Measurements from ENCODE around the gene ADM2. TPM values are rescaled to one million over a fixed set of nuclear protein-coding genes. Genes with fewer than 3 reads are reported as not detected.
A peak's percentile ranks its signal among the peaks of the same experiment; 100 is the strongest.

ADM2 gene
- polyA plus RNA-seq, 6 donors from 2014 or later: 0.08 to 0.86 (median 0.20) TPM; not detected in 3

DNA sequence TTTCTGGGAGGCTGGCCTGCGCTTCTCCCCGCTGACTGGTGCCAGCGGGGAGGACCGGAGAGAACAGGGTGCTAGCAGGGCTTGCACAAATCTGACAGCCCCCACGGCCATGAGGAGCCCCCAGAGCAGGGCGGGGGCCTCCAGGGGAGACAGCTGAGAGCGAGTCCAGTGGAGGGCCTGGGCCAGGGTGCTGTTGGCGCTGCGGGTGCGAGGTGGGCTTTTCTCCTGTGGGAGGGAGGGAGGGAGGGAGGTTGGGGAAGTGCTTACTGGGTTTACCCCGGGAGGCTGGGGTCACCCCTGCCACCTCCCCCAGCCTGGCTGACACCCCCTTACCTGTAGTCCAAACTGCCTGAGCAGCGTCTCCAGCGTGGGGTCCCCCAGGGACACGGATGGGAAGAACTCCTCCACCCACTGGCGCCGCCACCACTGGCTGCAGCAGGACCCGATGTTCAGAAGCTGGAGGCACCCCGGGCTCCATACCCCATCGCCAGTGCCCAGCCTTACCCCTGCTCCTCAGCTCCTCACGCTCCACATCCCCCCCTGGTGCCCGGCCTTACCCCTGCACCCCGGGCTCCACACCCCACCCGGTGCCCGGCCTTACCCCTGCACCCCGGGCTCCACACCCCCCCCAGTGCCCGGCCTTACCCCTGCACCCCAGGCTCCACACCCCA lies 22.3 kb downstream of the ADM2 start:
- DNase-seq: no peak
- no peak for ATAC-seq (ENCODE audit: low read depth in 2 of 2)
- H3K4me1 Mint-ChIP-seq: peaks cover 9 to 11% (median 11%) of the 10 kb centered on the region in 3 donors
- H3K27ac Mint-ChIP-seq: no peak overlapping the region
- no peaks in the 10 kb centered on the region for H3K36me3 Mint-ChIP-seq
- no peak overlapping the region for H3K4me3 Mint-ChIP-seq
- no peaks in the 10 kb centered on the region for H3K27me3 Mint-ChIP-seq
- H3K9me3 Mint-ChIP-seq: no peaks in the 10 kb centered on the region

DNA sequence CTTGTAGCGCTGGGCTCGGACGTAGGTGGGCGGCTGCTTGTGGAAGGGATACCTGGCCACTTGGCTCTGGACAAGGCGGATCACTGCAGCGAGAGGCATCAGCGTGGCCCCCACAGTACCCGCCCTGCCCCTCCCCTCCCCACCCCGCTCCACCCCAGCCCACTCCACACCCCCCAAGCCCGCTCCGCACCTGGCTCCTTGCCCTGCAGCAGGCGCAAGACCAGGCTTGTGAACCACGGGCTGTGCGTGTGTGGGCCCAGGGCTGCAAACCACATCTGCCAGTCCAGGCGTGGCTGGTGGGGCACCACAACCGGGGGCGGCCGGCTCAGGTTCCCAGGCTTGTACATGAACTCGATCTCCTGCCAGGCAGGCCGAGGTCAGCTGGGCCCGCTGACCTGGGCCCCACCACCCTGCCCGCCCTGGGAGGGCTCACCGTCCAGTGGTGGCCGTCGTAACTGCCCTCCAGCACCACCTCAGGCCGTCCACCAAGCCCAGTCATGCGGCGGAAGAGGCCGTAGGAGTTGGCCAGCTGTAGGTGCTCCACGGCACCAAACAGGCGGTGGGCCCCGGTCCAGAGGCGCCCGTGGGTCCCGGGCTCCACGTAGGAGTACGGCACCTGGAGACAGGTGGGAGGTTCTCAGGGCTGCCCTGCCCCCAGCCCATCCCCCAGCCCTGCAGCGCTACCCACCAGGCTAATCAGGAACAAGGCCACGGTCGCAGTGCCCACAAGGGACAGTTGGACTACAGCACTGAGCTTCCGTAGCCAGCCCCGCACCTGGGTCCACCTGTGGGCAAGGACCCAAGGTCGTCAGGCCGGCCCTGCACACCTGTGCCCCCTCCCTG lies 23.2 kb downstream of the ADM2 start:
- Mint-ChIP-seq H3K27ac (no peak overlapping the region), H3K4me3 (no peak overlapping the region), H3K4me1 (peaks cover 18% of the 10 kb centered on the region in 3 donors), H3K27me3 (no peaks in the 10 kb centered on the region), H3K9me3 (no peaks in the 10 kb centered on the region), H3K36me3 (no peaks in the 10 kb centered on the region)
- no peak for ATAC-seq (ENCODE audit: low read depth in 2 of 2)
- DNase-seq: no peak

DNA sequence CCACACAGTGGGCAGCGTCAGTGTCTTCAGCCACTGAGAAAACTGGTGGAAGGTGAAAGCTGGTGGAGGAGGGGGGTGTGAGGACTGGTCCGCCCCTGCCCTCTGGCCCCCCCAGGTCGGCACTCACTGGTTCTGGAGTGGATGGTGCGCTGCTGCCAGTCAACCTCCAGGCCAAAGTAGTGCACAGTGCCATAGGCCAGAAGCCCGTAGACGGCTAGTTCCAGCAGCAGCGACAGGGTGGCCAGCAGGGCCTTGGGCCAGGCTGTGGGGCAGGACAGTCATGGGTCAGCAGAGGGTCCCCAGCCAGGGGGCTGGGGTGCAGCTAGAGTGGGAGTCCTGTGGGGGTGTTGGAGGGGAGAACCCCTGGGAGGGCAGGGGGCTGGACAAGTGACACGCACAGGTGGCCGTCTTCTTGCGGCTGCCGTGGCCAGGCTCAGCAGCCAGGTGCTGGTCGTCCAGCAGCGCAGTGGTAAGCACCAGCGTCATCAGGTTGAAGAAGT lies 24.0 kb downstream of the ADM2 start:
- no peak for DNase-seq

DNA sequence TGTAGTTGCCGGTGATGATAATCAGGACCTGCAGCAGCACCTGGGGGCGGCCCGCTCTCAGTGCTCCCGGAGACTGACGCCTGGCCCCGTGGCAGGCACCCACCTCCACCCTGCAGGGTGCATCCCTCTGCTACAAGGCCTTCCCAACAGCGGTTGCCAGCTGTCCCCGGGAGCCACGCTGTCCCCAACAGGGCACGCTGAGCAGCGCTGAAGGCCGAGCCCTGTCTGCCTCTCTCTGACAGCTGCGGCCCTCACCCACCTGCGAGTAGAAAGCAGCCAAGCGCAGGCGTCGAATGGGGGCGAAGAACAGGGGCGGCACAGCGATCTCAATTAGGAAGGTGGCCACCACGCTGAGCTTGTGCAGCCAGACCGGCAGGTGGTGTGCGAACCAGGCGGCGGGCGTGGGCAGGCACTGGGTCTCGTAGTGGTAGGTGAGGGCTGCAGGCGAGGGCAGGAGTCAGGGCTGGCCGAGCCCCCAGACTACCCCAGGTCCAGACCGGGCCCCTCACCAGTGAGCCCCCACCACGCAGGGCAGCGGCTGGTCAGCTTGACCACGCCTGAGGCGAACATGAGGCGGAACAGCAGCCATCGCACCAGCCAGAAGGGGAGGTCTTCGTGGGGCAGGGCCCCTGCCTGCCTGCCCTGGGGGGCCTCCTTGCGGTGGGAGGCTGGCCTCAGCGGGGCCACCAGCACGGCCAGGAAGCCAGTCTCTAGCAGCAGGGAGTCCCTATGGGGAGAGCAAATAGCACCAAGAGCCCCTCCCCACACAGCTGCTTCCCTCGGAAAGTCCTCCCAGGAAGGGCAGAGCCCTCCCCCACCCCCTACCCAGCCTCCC lies 24.6 kb downstream of the ADM2 start:
- DNase-seq (no peak), ATAC-seq (ENCODE audit: low read depth in 2 of 2) (no peak)
- Mint-ChIP-seq H3K27me3 (no peaks in the 10 kb centered on the region), H3K4me3 (peak overlapping the region in 7 of 8 donors; percentile 73 to 98 (median 96)), H3K27ac (peak overlapping the region in 2 of 6 donors; percentile 51 to 57), H3K4me1 (peaks cover 18 to 20% (median 19%) of the 10 kb centered on the region in 3 donors), H3K36me3 (no peaks in the 10 kb centered on the region), H3K9me3 (no peaks in the 10 kb centered on the region)

More for the DNA sequence above, 24.0 kb downstream of the ADM2 start:
- H3K36me3 Mint-ChIP-seq: no peaks in the 10 kb centered on the region
- H3K9me3 Mint-ChIP-seq: no peaks in the 10 kb centered on the region
- H3K27me3 Mint-ChIP-seq: no peaks in the 10 kb centered on the region
- no peak overlapping the region for H3K27ac Mint-ChIP-seq
- ATAC-seq (ENCODE audit: low read depth in 2 of 2): no peak
- peaks cover 18 to 20% (median 19%) of the 10 kb centered on the region in 3 donors for H3K4me1 Mint-ChIP-seq
- peak overlapping the region in 4 of 8 donors; percentile 12 to 96 (median 22) for H3K4me3 Mint-ChIP-seq

DNA sequence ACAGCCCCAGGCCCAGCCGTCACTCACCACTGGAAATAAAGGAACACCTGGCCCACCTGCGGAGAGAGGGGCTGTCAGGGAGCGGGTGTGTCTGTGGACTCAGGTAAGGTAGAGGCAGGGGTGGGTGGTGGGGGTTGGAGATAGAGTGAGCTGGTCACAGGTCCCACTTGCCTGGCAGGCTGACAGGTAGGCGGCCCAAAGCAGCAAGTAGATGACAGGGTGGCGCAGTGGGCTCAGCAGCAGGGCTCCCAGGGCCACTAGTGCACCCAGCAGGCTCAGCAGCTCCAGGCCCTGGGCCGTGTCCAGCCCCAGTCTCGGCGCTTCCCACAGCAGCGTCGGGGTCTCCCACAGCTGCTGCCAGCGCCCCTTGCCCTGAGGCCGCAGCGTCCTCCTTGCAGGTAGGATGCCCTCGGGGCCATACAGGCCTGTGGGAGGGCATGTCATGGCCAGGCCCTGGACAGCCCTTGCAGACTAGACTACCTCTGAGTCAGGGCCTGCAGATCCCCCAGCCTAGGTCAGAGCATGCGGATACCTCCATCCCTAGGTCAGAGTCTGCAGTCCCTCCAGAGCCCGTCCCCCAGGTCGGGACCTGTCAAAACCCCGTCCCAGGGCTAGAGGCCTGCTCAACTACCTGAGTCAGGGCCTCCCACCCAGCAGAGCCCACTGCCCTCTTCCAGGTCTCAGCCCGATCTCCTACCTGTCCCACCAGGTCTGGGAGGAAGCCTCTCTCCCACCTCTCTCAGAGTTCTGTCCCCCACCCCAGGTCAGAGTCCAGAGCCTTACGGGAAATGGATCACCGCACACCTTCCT lies 25.5 kb downstream of the ADM2 start:
- H3K4me3 Mint-ChIP-seq: peak overlapping the region; percentile 95 to 98 (median 96)
- no peak for DNase-seq

DNA sequence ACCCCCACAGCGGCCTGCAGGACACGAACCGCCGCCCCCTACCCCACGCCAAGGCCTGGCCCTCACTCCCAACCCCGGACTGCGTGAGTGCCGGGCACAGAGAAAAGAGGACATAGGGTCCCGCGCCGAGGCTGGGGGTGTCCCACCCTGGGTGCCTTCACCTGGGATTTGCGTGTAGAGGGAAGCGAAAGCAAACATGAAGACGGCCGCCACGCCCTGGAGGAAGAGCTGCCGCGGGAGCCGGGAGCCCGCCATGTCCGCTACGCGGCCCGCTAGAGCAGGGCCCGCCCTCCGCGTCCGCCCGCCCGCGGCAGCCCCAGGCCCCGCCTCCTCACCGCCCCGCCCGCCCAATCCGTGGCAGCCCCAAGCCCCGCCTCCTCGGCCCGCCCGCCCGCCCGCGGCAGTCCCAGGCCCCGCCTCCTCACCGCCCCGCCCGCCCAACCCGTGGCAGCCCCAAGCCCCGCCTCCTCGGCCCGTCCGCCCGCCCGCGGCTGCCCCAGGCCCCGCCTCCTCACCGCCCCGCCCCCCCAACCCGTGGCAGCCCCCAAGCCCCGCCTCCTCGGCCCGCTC lies 26.2 kb downstream of the ADM2 start, which contains the start of gene LMF2:
Gene LMF2 (minus strand): TSS at position 282 of the 570 bp plus-strand sequence. CDS start 27 bp downstream, at position 255.
- Mint-ChIP-seq H3K9me3 (no peaks in the 10 kb centered on the region), H3K36me3 (no peaks in the 10 kb centered on the region), H3K4me1 (peaks cover 18 to 24% (median 20%) of the 10 kb centered on the region in 3 donors), H3K27me3 (no peaks in the 10 kb centered on the region), H3K4me3 (peak within 1 kb of the TSS; percentile 95 to 98 (median 96)), H3K27ac (peak within 1 kb of the TSS; percentile 95 to 99 (median 99))
- ATAC-seq (ENCODE audit: low read depth in 2 of 2): peak; percentile 72 to 74
- peak; percentile 87 for DNase-seq

More for the DNA sequence above, 25.5 kb downstream of the ADM2 start:
- Mint-ChIP-seq H3K4me1 (peaks cover 18 to 20% (median 19%) of the 10 kb centered on the region in 3 donors), H3K36me3 (no peaks in the 10 kb centered on the region), H3K27ac (peak overlapping the region; percentile 92 to 99 (median 96)), H3K9me3 (no peaks in the 10 kb centered on the region), H3K27me3 (no peaks in the 10 kb centered on the region)
- no peak for ATAC-seq (ENCODE audit: low read depth in 2 of 2)

DNA sequence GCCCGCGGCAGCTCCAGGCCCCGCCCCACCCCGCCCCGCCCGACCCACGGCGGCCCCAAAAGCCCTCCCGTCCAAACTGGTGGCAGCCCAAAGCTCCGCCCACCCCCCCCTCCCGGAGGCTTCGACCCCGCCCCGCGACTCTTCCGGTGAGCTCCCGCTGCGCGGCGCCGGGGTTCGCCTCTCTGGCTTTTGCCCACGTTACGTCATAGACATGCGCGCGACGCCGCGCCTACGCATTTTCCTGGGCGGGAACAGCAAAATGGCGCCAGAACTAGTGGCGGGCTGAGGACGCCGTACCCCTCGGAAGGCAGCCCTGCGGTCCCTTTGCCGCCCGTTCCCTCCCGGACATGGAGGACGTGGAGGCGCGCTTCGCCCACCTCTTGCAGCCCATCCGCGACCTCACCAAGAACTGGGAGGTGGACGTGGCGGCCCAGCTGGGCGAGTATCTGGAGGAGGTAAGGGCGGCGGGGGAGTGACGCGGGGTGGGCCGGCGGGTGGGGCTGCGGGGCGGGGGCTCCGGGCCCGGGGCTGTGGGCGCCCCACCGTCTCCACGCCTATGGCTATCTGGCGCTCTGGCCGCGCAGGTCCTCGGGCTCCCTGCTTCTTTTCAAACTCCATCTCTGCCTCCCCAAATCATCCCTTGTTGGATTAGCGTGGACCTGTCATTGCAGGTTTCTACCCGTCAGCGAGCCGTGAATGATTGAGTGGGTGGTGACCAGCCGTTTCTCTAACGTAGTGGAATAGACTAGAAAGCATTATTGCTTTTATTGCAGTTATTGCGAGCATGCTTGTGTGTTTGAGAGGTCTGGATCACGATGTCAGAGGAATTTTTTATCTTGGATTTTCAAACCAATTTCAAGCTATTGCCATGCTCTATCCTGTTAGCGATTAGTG lies 26.9 kb downstream of the ADM2 start, which contains the start of gene NCAPH2:
Gene NCAPH2 (plus strand): TSS at position 234 of the 894 bp plus-strand sequence. CDS start 114 bp downstream, at position 348.
- no peaks in the 10 kb centered on the region for H3K36me3 Mint-ChIP-seq
- H3K4me1 Mint-ChIP-seq: peaks cover 18 to 24% (median 20%) of the 10 kb centered on the region in 3 donors
- H3K9me3 Mint-ChIP-seq: no peaks in the 10 kb centered on the region
- peak; percentile 97 for DNase-seq
- peak within 1 kb of the TSS; percentile 95 to 99 (median 99) for H3K27ac Mint-ChIP-seq
- peak; percentile 66 to 71 for ATAC-seq (ENCODE audit: low read depth in 2 of 2)
- H3K4me3 Mint-ChIP-seq: peak within 1 kb of the TSS; percentile 95 to 98 (median 96)
- H3K27me3 Mint-ChIP-seq: no peaks in the 10 kb centered on the region

DNA sequence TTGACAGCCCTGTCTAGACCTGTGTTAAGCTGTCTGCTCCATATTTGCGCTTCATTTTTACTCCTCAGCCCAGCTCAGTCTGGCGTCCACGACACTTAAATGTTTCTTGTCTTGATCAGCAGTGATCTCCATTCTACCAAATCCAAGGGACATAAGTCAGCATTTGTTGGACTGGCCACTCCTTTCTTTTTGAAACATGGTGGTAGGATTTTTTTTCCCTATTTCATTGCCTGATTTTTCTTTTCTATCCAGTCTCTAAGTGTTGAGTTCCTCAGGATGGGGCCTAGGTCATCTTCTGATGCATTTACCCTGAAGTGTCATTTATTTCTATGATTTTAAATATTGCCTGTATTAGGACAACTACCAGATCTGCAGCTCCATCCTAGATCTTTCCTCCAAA lies 27.6 kb downstream of the ADM2 start:
- H3K9me3 Mint-ChIP-seq: no peaks in the 10 kb centered on the region
- ATAC-seq (ENCODE audit: low read depth in 2 of 2): no peak
- H3K4me3 Mint-ChIP-seq: peak overlapping the region; percentile 91 to 98 (median 96)
- H3K27ac Mint-ChIP-seq: peak overlapping the region; percentile 94 to 99 (median 98)
- peaks cover 18 to 26% (median 23%) of the 10 kb centered on the region in 3 donors for H3K4me1 Mint-ChIP-seq
- no peaks in the 10 kb centered on the region for H3K27me3 Mint-ChIP-seq
- DNase-seq: no peak
- H3K36me3 Mint-ChIP-seq: no peaks in the 10 kb centered on the region

DNA sequence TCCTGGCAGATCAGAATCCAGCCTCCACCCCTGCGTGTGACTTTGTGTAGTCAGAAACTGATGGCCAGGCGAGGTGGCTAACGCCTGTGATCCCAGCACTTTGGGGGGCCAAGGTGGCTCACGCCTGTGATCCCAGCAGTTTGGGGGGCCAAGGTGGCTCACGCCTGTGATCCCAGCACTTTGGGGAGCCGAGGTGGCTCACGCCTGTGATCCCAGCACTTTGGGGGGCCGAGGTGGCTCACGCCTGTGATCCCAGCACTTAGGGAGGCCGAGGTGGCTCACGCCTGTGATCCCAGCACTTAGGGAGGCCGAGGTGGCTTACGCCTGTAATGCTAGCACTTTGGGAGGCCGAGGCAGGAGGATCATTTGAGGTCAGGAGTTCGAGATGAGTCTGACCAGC lies 31.8 kb downstream of the ADM2 start:
- ATAC-seq (ENCODE audit: low read depth in 2 of 2): no peak
- no peak for DNase-seq
- Mint-ChIP-seq H3K4me3 (no peak overlapping the region), H3K9me3 (no peaks in the 10 kb centered on the region), H3K4me1 (peaks cover 28 to 35% (median 31%) of the 10 kb centered on the region in 3 donors), H3K27me3 (no peaks in the 10 kb centered on the region), H3K36me3 (peaks cover 0 to 5% of the 10 kb centered on the region in 2 donors), H3K27ac (no peak overlapping the region)

DNA sequence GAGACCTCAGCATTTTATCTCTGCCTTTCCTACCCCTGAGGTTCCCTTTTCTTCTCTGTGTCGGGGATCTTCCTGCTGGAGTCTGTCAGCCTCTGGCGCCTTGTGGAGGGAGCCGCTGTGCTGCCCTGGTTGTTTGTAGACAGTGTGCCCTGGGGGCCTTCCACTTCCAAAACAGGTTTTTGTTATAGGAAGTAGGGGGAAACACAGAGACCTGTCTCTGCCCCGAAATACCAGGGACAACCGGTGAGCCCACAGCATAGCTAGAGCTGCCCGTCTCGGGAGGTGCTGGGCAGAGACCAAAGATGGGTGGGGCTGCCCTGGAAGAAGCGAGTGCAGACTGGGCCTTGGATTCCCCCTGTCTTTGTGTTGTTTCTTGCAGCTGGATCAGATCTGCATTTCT lies 34.7 kb downstream of the ADM2 start:
- Mint-ChIP-seq H3K27me3 (no peaks in the 10 kb centered on the region), H3K4me1 (peaks cover 16 to 23% (median 20%) of the 10 kb centered on the region in 3 donors), H3K9me3 (no peaks in the 10 kb centered on the region), H3K27ac (no peak overlapping the region), H3K36me3 (peaks cover 0 to 5% of the 10 kb centered on the region in 2 donors), H3K4me3 (peak overlapping the region in 1 of 8 donors; percentile 27)
- ATAC-seq (ENCODE audit: low read depth in 2 of 2): no peak
- DNase-seq: no peak

DNA sequence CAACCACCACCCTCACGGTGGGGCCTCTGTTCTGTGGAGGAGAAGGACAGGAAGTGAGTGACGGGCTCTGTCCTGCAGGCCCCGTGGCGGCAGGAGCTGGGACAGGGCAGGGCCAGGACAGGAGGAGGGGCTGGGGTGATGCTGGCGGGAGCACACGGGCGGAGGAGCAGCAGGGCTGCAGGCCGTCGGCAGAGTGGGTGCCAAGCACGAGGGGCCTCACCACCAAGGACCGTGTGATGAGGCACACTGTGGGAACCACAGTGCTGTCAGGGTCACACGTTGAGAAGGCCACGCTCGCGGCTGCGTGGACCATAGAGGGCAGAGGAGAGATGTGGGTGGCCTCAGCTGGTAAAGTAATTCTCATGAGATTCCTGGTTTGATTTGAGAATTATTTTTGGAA lies 35.5 kb downstream of the ADM2 start:
- Mint-ChIP-seq H3K9me3 (no peaks in the 10 kb centered on the region), H3K4me3 (no peak overlapping the region), H3K27ac (no peak overlapping the region), H3K27me3 (no peaks in the 10 kb centered on the region), H3K4me1 (peaks cover 17 to 23% (median 20%) of the 10 kb centered on the region in 3 donors), H3K36me3 (peaks cover 0 to 5% of the 10 kb centered on the region in 2 donors)
- DNase-seq (no peak), ATAC-seq (ENCODE audit: low read depth in 2 of 2) (no peak)

Measured in naive B cell (primary cell).